ENCODE results near the gene TFAP2B. TPM values are rescaled to one million over a fixed set of nuclear protein-coding genes. Genes with fewer than 3 reads are reported as not detected.
A peak's percentile ranks its signal among the peaks of the same experiment; 100 is the strongest.

TFAP2B gene
- total RNA-seq, 1 donor from 2014 or later: 4.6 TPM

DNA sequence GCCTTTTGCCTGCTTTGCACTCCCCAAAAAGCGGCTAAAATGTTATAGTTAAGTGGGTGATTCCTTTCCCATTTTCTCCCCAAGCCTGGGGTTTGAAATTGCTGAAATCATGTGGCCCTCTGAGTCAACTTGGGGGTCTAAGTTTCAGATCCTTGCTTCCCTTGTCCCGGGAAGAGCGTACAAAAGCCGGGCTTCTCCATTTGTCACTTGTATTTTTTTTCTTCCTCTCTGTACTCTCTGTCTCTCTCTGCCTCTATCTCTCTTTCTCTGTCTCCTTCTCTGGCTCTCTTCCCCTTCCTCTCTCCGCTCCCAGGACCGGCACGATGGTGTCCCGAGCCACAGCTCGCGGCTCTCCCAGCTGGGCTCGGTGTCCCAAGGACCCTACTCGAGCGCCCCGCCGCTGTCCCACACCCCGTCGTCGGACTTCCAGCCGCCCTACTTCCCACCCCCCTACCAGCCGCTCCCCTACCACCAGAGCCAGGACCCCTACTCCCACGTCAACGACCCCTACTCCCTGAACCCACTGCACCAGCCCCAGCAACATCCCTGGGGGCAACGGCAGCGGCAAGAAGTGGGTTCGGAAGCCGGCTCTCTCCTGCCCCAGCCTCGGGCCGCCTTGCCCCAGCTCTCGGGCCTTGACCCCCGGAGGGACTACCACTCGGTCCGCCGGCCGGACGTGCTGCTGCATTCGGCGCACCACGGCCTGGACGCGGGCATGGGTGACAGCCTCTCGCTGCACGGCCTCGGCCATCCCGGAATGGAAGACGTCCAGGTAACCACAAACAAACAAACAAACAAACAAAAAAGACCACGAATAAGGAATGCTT, 4.6 kb downstream of the TFAP2B start:
- TF ChIP-seq, protein P1, sequence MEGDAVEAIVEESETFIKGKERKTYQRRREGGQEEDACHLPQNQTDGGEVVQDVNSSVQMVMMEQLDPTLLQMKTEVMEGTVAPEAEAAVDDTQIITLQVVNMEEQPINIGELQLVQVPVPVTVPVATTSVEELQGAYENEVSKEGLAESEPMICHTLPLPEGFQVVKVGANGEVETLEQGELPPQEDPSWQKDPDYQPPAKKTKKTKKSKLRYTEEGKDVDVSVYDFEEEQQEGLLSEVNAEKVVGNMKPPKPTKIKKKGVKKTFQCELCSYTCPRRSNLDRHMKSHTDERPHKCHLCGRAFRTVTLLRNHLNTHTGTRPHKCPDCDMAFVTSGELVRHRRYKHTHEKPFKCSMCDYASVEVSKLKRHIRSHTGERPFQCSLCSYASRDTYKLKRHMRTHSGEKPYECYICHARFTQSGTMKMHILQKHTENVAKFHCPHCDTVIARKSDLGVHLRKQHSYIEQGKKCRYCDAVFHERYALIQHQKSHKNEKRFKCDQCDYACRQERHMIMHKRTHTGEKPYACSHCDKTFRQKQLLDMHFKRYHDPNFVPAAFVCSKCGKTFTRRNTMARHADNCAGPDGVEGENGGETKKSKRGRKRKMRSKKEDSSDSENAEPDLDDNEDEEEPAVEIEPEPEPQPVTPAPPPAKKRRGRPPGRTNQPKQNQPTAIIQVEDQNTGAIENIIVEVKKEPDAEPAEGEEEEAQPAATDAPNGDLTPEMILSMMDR (conservative IDR thresholded peaks at IDR 0.05; ENCODE audit: low read depth, low read length): no peak
- DNase-seq (ENCODE audit: low read depth): no peak
- peak overlapping the region; percentile 57 for H3K4me3 ChIP-seq (ENCODE audit: low read depth, low read length)

DNA sequence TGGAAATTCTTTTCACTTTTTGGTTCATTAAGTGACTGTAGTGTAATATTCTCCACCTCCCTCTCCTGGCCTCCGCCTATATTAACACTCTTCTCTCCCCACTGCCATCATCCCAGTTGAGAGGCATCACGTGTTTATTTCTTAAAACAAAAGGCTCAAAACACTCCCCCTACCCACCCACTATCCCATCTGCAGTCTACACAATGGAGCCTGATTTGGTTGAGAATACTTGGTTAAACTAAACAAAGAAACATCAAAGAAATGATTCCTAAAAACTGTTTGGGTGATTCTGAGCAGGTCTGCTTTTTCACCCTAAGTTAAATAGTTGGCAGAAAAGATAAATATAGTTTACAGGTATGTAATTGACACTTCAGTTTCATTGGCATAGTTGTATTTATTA, 5.9 kb downstream of the TFAP2B start:
- DNase-seq (ENCODE audit: low read depth): no peak
- TF ChIP-seq, protein P1 (conservative IDR thresholded peaks at IDR 0.05; ENCODE audit: low read depth, low read length): peak; percentile 9
- H3K4me3 ChIP-seq (ENCODE audit: low read depth, low read length): peak overlapping the region; percentile 57

DNA sequence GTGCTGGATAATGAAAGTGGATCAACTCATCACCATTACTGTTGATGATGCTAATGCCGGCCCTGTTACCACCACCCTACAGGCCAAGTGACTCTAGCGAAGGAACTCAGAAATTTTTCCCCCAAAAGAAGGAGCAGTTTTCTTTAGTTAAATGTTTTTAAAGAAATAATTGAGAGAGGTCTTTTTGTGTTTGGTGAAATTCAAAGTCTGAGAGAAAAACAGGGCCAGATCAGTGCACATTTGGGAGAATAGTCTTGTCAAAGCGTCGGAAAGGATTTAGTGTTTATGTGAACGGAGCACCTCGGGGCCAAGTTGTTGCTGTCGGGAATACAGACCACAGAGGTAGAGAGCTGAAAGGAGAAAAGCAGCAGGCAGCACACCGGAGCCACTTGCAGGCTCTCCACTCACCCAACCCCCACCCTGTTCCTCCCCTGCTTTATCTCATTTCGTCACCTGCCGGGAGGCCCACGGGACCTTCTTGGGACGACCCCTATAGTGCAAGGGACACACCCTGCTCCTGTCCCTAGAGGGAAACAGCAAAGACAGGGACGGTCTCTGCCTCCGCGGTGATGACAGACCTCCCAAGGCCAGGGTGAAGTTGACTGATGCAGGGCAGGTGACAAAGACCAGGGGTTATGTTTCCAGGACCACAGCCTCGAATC, 6.8 kb downstream of the TFAP2B start:
- H3K4me3 ChIP-seq (ENCODE audit: low read depth, low read length): peak overlapping the region; percentile 57

DNA sequence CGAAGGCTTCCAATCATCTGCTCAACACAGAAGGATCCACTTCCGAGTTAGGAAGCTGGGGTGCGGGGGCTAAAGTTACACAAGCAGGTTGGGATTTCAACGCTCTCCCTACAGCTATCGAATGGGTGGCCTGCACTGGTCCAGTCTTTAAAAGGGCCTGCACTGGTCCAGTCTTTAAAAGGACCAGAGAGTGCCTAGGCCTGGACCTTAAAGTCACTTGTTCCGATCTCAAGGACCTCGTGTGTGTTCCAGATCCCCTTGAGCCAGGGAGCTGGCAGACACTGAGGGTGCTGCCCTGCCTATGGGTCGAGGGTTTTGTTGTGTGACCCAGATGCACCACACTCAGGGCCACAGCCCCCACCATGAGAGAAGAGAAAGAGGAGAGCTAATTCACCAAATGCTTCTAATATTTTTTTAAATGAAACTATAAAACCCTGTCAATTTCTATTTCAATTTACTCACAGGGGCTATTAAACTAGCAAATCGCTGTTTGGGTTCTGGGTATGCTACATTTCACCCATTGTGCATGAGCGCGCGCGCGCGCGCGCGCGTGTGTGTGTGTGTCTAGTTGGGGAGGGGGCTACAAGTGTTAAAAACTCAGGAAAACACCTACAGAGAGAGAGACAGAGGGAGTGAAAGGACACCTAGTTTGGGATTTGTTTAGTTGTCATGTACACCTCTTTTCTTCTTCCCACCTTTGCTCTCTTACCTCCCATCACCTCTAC, 7.5 kb downstream of the TFAP2B start:
- DNase-seq (ENCODE audit: low read depth): no peak
- peak overlapping the region; percentile 57 for H3K4me3 ChIP-seq (ENCODE audit: low read depth, low read length)
- TF ChIP-seq, protein P1 (conservative IDR thresholded peaks at IDR 0.05; ENCODE audit: low read depth, low read length): no peak

More for the DNA sequence above, 6.8 kb downstream of the TFAP2B start:
- TF ChIP-seq, protein P1 (conservative IDR thresholded peaks at IDR 0.05; ENCODE audit: low read depth, low read length): no peak
- no peak for DNase-seq (ENCODE audit: low read depth)

DNA sequence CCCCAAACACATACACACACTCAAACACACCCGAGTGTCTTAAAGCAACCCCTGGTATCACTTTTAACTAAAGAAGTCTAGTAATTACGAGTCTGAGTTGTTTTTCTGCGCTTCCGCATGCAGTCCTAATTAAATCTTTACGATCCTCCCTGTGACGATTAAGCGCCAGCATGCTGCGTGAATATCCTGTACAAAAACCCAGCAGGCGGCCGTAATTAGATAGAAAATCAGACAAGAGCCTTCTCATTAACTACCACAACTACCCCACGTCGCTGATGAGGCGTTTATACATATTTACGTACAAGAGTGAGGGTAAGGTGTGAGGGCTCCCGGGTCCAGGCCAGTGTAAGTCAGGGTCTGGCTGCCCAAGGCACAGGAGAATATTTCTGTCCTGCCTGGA, 8.1 kb downstream of the TFAP2B start:
- TF ChIP-seq, protein P1 (conservative IDR thresholded peaks at IDR 0.05; ENCODE audit: low read depth, low read length): no peak

DNA sequence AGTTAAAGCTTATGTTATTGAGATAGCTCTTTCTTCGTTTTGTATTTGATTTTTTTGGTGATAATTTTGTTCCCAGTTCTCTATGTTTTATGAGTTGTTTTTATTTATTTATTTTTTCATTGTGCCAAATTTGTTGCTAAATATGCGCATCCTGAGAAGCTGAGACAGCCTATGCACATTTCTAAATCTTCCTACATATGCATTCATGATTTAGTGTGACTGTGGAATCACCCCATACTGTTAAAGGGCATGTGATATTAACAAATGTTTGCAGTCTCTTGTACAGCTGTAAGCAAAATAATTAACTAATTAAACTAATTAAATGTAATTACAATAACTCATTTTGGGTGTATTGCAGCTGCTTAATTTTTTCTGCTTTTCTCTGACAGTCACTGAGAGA, 10.4 kb downstream of the TFAP2B start:
- no peak overlapping the region for H3K4me3 ChIP-seq (ENCODE audit: low read depth, low read length)
- DNase-seq (ENCODE audit: low read depth): no peak
- TF ChIP-seq, protein P1 (conservative IDR thresholded peaks at IDR 0.05; ENCODE audit: low read depth, low read length): no peak

More for the DNA sequence above, 8.1 kb downstream of the TFAP2B start:
- peak overlapping the region; percentile 57 for H3K4me3 ChIP-seq (ENCODE audit: low read depth, low read length)
- no peak for DNase-seq (ENCODE audit: low read depth)
